IMR-90 (cell line): ENCODE data around the gene GDI2. TPM values are rescaled to one million over a fixed set of nuclear protein-coding genes. Genes with fewer than 3 reads are reported as not detected.

Experiments used
- ATAC-seq: fragments of 200-7000 bp; cut with Tn5 transposase; 2 replicates; pipeline ENCODE4 v1.9.1; 2020; ENCODE audit warnings: low read depth, mild to moderate bottlenecking, moderate library complexity
- BruUV-seq: library from RNA; stranded (reverse); fragments of 400-500 nt; replicated peaks from 2 replicates; lab custom pipeline; 2021; lab: Mats Ljungman, UMichigan
- CTCF ChIA-PET: fragments of 300-600 bp; formaldehyde crosslinking; extraction: SDS; loops from one replicate; lab custom pipeline; 2021; ENCODE audit warnings: antibody characterized with exemption; lab: Yijun Ruan, JAX
- POLR2A ChIA-PET: fragments of 300-600 bp; sonication (Branson Sonifier 250); formaldehyde crosslinking; loops from one replicate; lab custom pipeline; 2022; ENCODE audit warnings: antibody characterized with exemption; ENCODE audit not compliant: unreplicated experiment; lab: Charles Lee
- DNase-seq: peaks from one replicate; pipeline ENCODE4 v3.0.0; 2013
- H2AFZ ChIP-seq: replicated peaks from 2 replicates; pipeline ENCODE3; 2013; ENCODE audit warnings: low read length, mild to moderate bottlenecking; ENCODE audit not compliant: poor library complexity
- H2AK5ac ChIP-seq: 2 replicates; pipeline ENCODE4 v1.6.1; 2013; ENCODE audit warnings: low read depth, low read length, inconsistent platforms
- H2AK9ac ChIP-seq: replicated peaks from 2 replicates; pipeline ENCODE3; 2013; ENCODE audit warnings: mild to moderate bottlenecking, low read depth, low read length, moderate library complexity; ENCODE audit not compliant: poor library complexity
- H2BK120ac ChIP-seq: 2 replicates; pipeline ENCODE4 v1.6.1; 2013; ENCODE audit warnings: low read depth, low read length, inconsistent platforms
- H2BK15ac ChIP-seq: 3 replicates; pipeline ENCODE4 v1.6.1; 2013; ENCODE audit warnings: low read depth, low read length, inconsistent platforms
- H2BK20ac ChIP-seq: 2 replicates; pipeline ENCODE4 v1.6.1; 2013; ENCODE audit warnings: low read depth, mild to moderate bottlenecking, inconsistent platforms, low read length, moderate library complexity
- H2BK5ac ChIP-seq: 2 replicates; pipeline ENCODE4 v1.6.1; 2013; ENCODE audit warnings: mild to moderate bottlenecking, low read depth, low read length, inconsistent platforms; ENCODE audit not compliant: poor library complexity, severe bottlenecking
- H3K14ac ChIP-seq: replicated peaks from 2 replicates; pipeline ENCODE4 v1.6.1; 2013; ENCODE audit warnings: low read depth, low read length, inconsistent platforms
- H3K18ac ChIP-seq: 2 replicates; pipeline ENCODE4 v1.6.1; 2013; ENCODE audit warnings: low read depth, low read length, control low read depth
- H3K23ac ChIP-seq: 2 replicates; pipeline ENCODE4 v1.6.1; 2013; ENCODE audit warnings: low read depth, low read length, inconsistent platforms
- H3K27ac ChIP-seq: 2 replicates; pipeline ENCODE4 v1.5.1; 2013; ENCODE audit warnings: mild to moderate bottlenecking, control low read depth, low read length; ENCODE audit not compliant: insufficient read depth
- H3K27me3 ChIP-seq: 2 replicates; pipeline ENCODE4 v1.6.1; 2013; ENCODE audit warnings: low read length; ENCODE audit not compliant: control insufficient read depth, insufficient read depth
- H3K36me3 ChIP-seq: 2 replicates; pipeline ENCODE4 v1.6.1; 2013; ENCODE audit warnings: low read length, mixed read lengths; ENCODE audit not compliant: control insufficient read depth, insufficient read depth
- H3K4ac ChIP-seq: 2 replicates; pipeline ENCODE4 v1.6.1; 2013; ENCODE audit warnings: low read depth, low read length, inconsistent platforms
- H3K4me1 ChIP-seq: 2 replicates; pipeline ENCODE4 v1.6.1; 2013; ENCODE audit warnings: low read length, mixed read lengths; ENCODE audit not compliant: control insufficient read depth, insufficient read depth
- H3K4me2 ChIP-seq: 2 replicates; pipeline ENCODE4 v1.6.1; 2013; ENCODE audit warnings: low read depth, mild to moderate bottlenecking, control low read depth, low read length, moderate library complexity
- H3K4me3 ChIP-seq: 2 replicates; pipeline ENCODE4 v1.5.1; 2013; ENCODE audit warnings: low read depth, mild to moderate bottlenecking, control low read depth, low read length, moderate library complexity; ENCODE audit not compliant: insufficient read depth
- H3K56ac ChIP-seq: 2 replicates; pipeline ENCODE4 v1.6.1; 2013; ENCODE audit warnings: low read length, inconsistent platforms; ENCODE audit not compliant: insufficient read depth; ENCODE audit errors: extremely low read depth
- H3K79me1 ChIP-seq, 2 experiments: 2 replicates each; pipeline ENCODE4 v1.6.1; 2013; ENCODE audit warnings: low read length in 2 of 2, inconsistent platforms in 1 of 2, low read depth in 1 of 2
- H3K9ac ChIP-seq: 2 replicates; pipeline ENCODE4 v1.6.1; 2013; ENCODE audit warnings: low read depth, low read length, control low read depth
- H3K9me1 ChIP-seq: 2 replicates; pipeline ENCODE4 v1.6.1; 2013; ENCODE audit warnings: low read length, inconsistent platforms; ENCODE audit not compliant: insufficient read depth
- H3K9me3 ChIP-seq: 2 replicates; pipeline ENCODE4 v1.6.1; 2013; ENCODE audit warnings: low read length; ENCODE audit not compliant: control insufficient read depth, insufficient read depth
- H4K20me1 ChIP-seq: 2 replicates; pipeline ENCODE4 v1.6.1; 2013; ENCODE audit warnings: low read length, inconsistent platforms; ENCODE audit not compliant: insufficient read depth
- H4K5ac ChIP-seq: 2 replicates; pipeline ENCODE4 v1.6.1; 2013; ENCODE audit warnings: mild to moderate bottlenecking, low read depth, low read length, control low read depth
- H4K8ac ChIP-seq, 2 experiments: 2 replicates each; pipeline ENCODE4 v1.6.1; 2013; ENCODE audit warnings: low read depth in 2 of 2, low read length in 2 of 2, control low read depth in 1 of 2, inconsistent platforms in 1 of 2
- H4K91ac ChIP-seq: 2 replicates; pipeline ENCODE4 v1.6.1; 2013; ENCODE audit warnings: low read depth, low read length, inconsistent platforms; ENCODE audit not compliant: insufficient read depth
- BHLHE40 ChIP-seq: fragments of 150-350 bp; IDR thresholded peaks from 2 replicates; pipeline ENCODE4 v1.6.1; 2016; ENCODE audit warnings: mild to moderate bottlenecking, low read depth, low read length
- CEBPB ChIP-seq: IDR thresholded peaks from 2 replicates; pipeline ENCODE4 v1.6.1; 2012; ENCODE audit warnings: low read depth, low read length, improper control_type of control experiment
- ELK1 ChIP-seq: fragments of 150-350 bp; IDR thresholded peaks from 2 replicates; pipeline ENCODE4 v1.6.1; 2016; ENCODE audit warnings: low read depth, mild to moderate bottlenecking, low read length, moderate library complexity, borderline replicate concordance
- FOS ChIP-seq: fragments of 150-350 bp; IDR thresholded peaks from 2 replicates; pipeline ENCODE4 v1.6.1; 2016; ENCODE audit warnings: low read depth, low read length
- POLR2A ChIP-seq: IDR thresholded peaks from 2 replicates; pipeline ENCODE4 v1.6.1; 2012; ENCODE audit warnings: mild to moderate bottlenecking, low read depth, low read length
- RCOR1 ChIP-seq: IDR thresholded peaks from 2 replicates; pipeline ENCODE4 v1.6.1; 2012; ENCODE audit warnings: mild to moderate bottlenecking, low read length, improper control_type of control experiment; ENCODE audit not compliant: insufficient replicate concordance
- WGBS, 2 experiments: methylation state at CpG; one replicate each; pipeline versions ENCODE4 v1.1.5 to v1.1.7; 2013; ENCODE audit warnings: missing lambda C conversion rate in 2 of 2; ENCODE audit not compliant: insufficient read length in 1 of 2; ENCODE audit errors: extremely low coverage in 2 of 2; 5-methylcytosine and 5-hydroxymethylcytosine counted together
- dilution Hi-C: fragments of 300-500 bp; cut with HindIII; formaldehyde crosslinking; loops from one replicate; pipeline ENCODE4 v1.14.3; 2018; ENCODE audit warnings: low sequenced_read_pairs; ENCODE audit not compliant: unreplicated experiment
- in situ Hi-C: fragments of 300-500 bp; cut with MboI; formaldehyde crosslinking; loops from 3 replicates; pipeline ENCODE4 v1.14.3; 2019; ENCODE audit warnings: low sequenced_read_pairs, inconsistent platforms, mixed read lengths
- intact Hi-C: fragments of 100-400 bp; cut with micrococcal nuclease; formaldehyde crosslinking; loops from 2 replicates; pipeline ENCODE4 v1.10.0; 2022
- polyA plus RNA-seq, 3 experiments: library from polyadenylated mRNA; depleted of rRNA; stranded (reverse); fragments of >200 nt; gene quantifications; 2 replicates each; pipeline ENCODE4 v1.2.3, GENCODE V29; 2012; ENCODE audit warnings: low replicate concordance in 1 of 3
- total RNA-seq: library from RNA; depleted of rRNA; stranded (reverse); fragments of >200 nt; gene quantifications from 2 replicates; pipeline ENCODE4 v1.2.3, GENCODE V29; 2012

GDI2 gene
- total and polyA plus RNA-seq, 2 of the 4 experiments (the other 2 are of a cell fraction), result 171 to 396 TPM

GRCh38 chr10:5748394-5748803 lies 64.8 kb downstream of the GDI2 start:
- H3K56ac ChIP-seq, result no peak overlapping the region
- no peak overlapping the region for H2BK20ac ChIP-seq
- H4K5ac ChIP-seq, result no peak overlapping the region
- no peak for TF ChIP-seq ELK1
- TF ChIP-seq BHLHE40, result no peak
- no peak for TF ChIP-seq CEBPB
- TF ChIP-seq RCOR1, result no peak
- TF ChIP-seq FOS, result no peak
- no peak for TF ChIP-seq POLR2A
- no TSS peak for BruUV-seq
- H2BK120ac ChIP-seq, result no peak overlapping the region
- H3K79me1 ChIP-seq, result peaks cover 16 to 43% of the 10 kb centered on the region in 2 experiments
- ChIA-PET POLR2A (no interaction called here), CTCF (no interaction called here)
- dilution Hi-C loops (no loop called here), intact Hi-C loops (no loop called here), in situ Hi-C loops (no loop called here)
- no peak overlapping the region for H3K4me3 ChIP-seq
- no peak overlapping the region for H3K23ac ChIP-seq
- no peak overlapping the region for H3K27ac ChIP-seq
- no peak overlapping the region for H3K9ac ChIP-seq
- H3K4ac ChIP-seq, result no peak overlapping the region
- no peak overlapping the region for H2AFZ ChIP-seq
- peaks cover 38% of the 10 kb centered on the region for H3K36me3 ChIP-seq
- no peak overlapping the region for H2BK5ac ChIP-seq
- H3K27me3 ChIP-seq, result no peaks in the 10 kb centered on the region
- H3K9me1 ChIP-seq, result peaks cover 18% of the 10 kb centered on the region; the same call in 1 of the 2 replicates
- H4K20me1 ChIP-seq, result peaks cover 6% of the 10 kb centered on the region
- no peak overlapping the region for H3K4me2 ChIP-seq
- DNase-seq, result no peak
- no peak overlapping the region for H4K91ac ChIP-seq
- H2AK5ac ChIP-seq, result no peak overlapping the region
- no peak overlapping the region for H2BK15ac ChIP-seq
- no peak overlapping the region for H4K8ac ChIP-seq
- WGBS, 2 experiments, result no CpG with 5 or more reads among the region's 4 CpGs
- H3K4me1 ChIP-seq, result no peaks in the 10 kb centered on the region
- no peak overlapping the region for H3K14ac ChIP-seq
- H3K9me3 ChIP-seq, result no peaks in the 10 kb centered on the region
- H3K18ac ChIP-seq, result no peak overlapping the region
- ATAC-seq, result no peak
- no peak overlapping the region for H2AK9ac ChIP-seq
